ENCODE results near the gene POU3F3.

POU3F3 gene

GRCh38 chr2:104853534-104854497 is at the start of gene POU3F3:
Gene POU3F3, plus strand, starts transcription at chr2:104854115. Its CDS starts 1,396 bp downstream, at chr2:104855511.
- Histone ChIP-seq H3K9me3 (ENCODE audit: low read length) (no peaks in the 10 kb centered on the region), H2AFZ (ENCODE audit: low read depth, low read length) (no peak within 1 kb of the TSS), H3K27me3 (ENCODE audit: insufficient read depth, low read length) (no peaks in the 10 kb centered on the region), H3K4me3 (ENCODE audit: low read length) (peak within 1 kb of the TSS; percentile 97), H3K36me3 (ENCODE audit: insufficient read depth, low read length) (peaks cover 25% of the 10 kb centered on the region), H3K4me1 (ENCODE audit: insufficient read depth, low read length) (no peaks in the 10 kb centered on the region)

- no peak overlapping the region for H2AFZ ChIP-seq (ENCODE audit: low read depth, low read length)
- no peak overlapping the region for H3K4me3 ChIP-seq (ENCODE audit: low read length)
- H3K9me3 ChIP-seq (ENCODE audit: low read length): peaks cover 3% of the 10 kb centered on the region
- no peaks in the 10 kb centered on the region for H3K27me3 ChIP-seq (ENCODE audit: insufficient read depth, low read length)
- H3K36me3 ChIP-seq (ENCODE audit: insufficient read depth, low read length): peaks cover 82% of the 10 kb centered on the region
- H3K4me1 ChIP-seq (ENCODE audit: insufficient read depth, low read length): no peaks in the 10 kb centered on the region
These were observed 49.6 kb upstream of the POU3F3 start for GRCh38 chr2:104804148-104804890.

- Histone ChIP-seq H3K9me3 (ENCODE audit: low read length) (peaks cover 22% of the 10 kb centered on the region), H2AFZ (ENCODE audit: low read depth, low read length) (no peak overlapping the region), H3K27me3 (ENCODE audit: insufficient read depth, low read length) (no peaks in the 10 kb centered on the region), H3K36me3 (ENCODE audit: insufficient read depth, low read length) (peaks cover 80% of the 10 kb centered on the region), H3K4me1 (ENCODE audit: insufficient read depth, low read length) (no peaks in the 10 kb centered on the region), H3K4me3 (ENCODE audit: low read length) (no peak overlapping the region)
These were observed 41.6 kb upstream of the POU3F3 start for GRCh38 chr2:104812286-104812685.

GRCh38 chr2:104816143-104816542 is 37.8 kb upstream of the POU3F3 start:
- Histone ChIP-seq H3K36me3 (ENCODE audit: insufficient read depth, low read length) (peaks cover 63% of the 10 kb centered on the region), H3K27me3 (ENCODE audit: insufficient read depth, low read length) (no peaks in the 10 kb centered on the region), H3K9me3 (ENCODE audit: low read length) (peaks cover 6% of the 10 kb centered on the region), H3K4me1 (ENCODE audit: insufficient read depth, low read length) (peaks cover 3% of the 10 kb centered on the region), H3K4me3 (ENCODE audit: low read length) (no peak overlapping the region), H2AFZ (ENCODE audit: low read depth, low read length) (no peak overlapping the region)

- Histone ChIP-seq H3K36me3 (ENCODE audit: insufficient read depth, low read length) (peaks cover 57% of the 10 kb centered on the region), H3K4me1 (ENCODE audit: insufficient read depth, low read length) (peaks cover 3% of the 10 kb centered on the region), H3K4me3 (ENCODE audit: low read length) (no peak overlapping the region), H3K27me3 (ENCODE audit: insufficient read depth, low read length) (no peaks in the 10 kb centered on the region), H3K9me3 (ENCODE audit: low read length) (no peaks in the 10 kb centered on the region), H2AFZ (ENCODE audit: low read depth, low read length) (no peak overlapping the region)
These were observed 35.7 kb upstream of the POU3F3 start for GRCh38 chr2:104818264-104818663.

- no peak overlapping the region for H3K4me3 ChIP-seq (ENCODE audit: low read length)
These were observed 33.8 kb upstream of the POU3F3 start for GRCh38 chr2:104820126-104820525.

GRCh38 chr2:104825124-104825865 is 28.6 kb upstream of the POU3F3 start:
- H2AFZ ChIP-seq (ENCODE audit: low read depth, low read length): no peak overlapping the region
- peaks cover 85% of the 10 kb centered on the region for H3K36me3 ChIP-seq (ENCODE audit: insufficient read depth, low read length)
- H3K4me3 ChIP-seq (ENCODE audit: low read length): no peak overlapping the region
- no peaks in the 10 kb centered on the region for H3K27me3 ChIP-seq (ENCODE audit: insufficient read depth, low read length)
- H3K4me1 ChIP-seq (ENCODE audit: insufficient read depth, low read length): no peaks in the 10 kb centered on the region
- H3K9me3 ChIP-seq (ENCODE audit: low read length): peaks cover 9% of the 10 kb centered on the region

More at GRCh38 chr2:104820126-104820525, 33.8 kb upstream of the POU3F3 start:
- Histone ChIP-seq H3K36me3 (ENCODE audit: insufficient read depth, low read length) (peaks cover 72% of the 10 kb centered on the region), H3K4me1 (ENCODE audit: insufficient read depth, low read length) (peaks cover 3% of the 10 kb centered on the region), H3K9me3 (ENCODE audit: low read length) (peaks cover 7% of the 10 kb centered on the region), H2AFZ (ENCODE audit: low read depth, low read length) (no peak overlapping the region), H3K27me3 (ENCODE audit: insufficient read depth, low read length) (no peaks in the 10 kb centered on the region)

GRCh38 chr2:104826016-104826415 is 27.9 kb upstream of the POU3F3 start:
- Histone ChIP-seq H3K27me3 (ENCODE audit: insufficient read depth, low read length) (no peaks in the 10 kb centered on the region), H3K4me1 (ENCODE audit: insufficient read depth, low read length) (no peaks in the 10 kb centered on the region), H3K4me3 (ENCODE audit: low read length) (no peak overlapping the region), H2AFZ (ENCODE audit: low read depth, low read length) (no peak overlapping the region), H3K9me3 (ENCODE audit: low read length) (peaks cover 9% of the 10 kb centered on the region), H3K36me3 (ENCODE audit: insufficient read depth, low read length) (peaks cover 82% of the 10 kb centered on the region)

- no peaks in the 10 kb centered on the region for H3K27me3 ChIP-seq (ENCODE audit: insufficient read depth, low read length)
- peaks cover 23% of the 10 kb centered on the region for H3K4me1 ChIP-seq (ENCODE audit: insufficient read depth, low read length)
- peaks cover 63% of the 10 kb centered on the region for H3K36me3 ChIP-seq (ENCODE audit: insufficient read depth, low read length)
- no peak overlapping the region for H3K4me3 ChIP-seq (ENCODE audit: low read length)
- no peak overlapping the region for H2AFZ ChIP-seq (ENCODE audit: low read depth, low read length)
- no peaks in the 10 kb centered on the region for H3K9me3 ChIP-seq (ENCODE audit: low read length)
These were observed 22.2 kb upstream of the POU3F3 start for GRCh38 chr2:104831742-104832141.

GRCh38 chr2:104834431-104835153 is 19.3 kb upstream of the POU3F3 start:
- no peaks in the 10 kb centered on the region for H3K9me3 ChIP-seq (ENCODE audit: low read length)
- peaks cover 37% of the 10 kb centered on the region for H3K36me3 ChIP-seq (ENCODE audit: insufficient read depth, low read length)
- peaks cover 29% of the 10 kb centered on the region for H3K4me1 ChIP-seq (ENCODE audit: insufficient read depth, low read length)
- H2AFZ ChIP-seq (ENCODE audit: low read depth, low read length): no peak overlapping the region
- no peak overlapping the region for H3K4me3 ChIP-seq (ENCODE audit: low read length)
- H3K27me3 ChIP-seq (ENCODE audit: insufficient read depth, low read length): no peaks in the 10 kb centered on the region

GRCh38 chr2:104836265-104836664 is 17.6 kb upstream of the POU3F3 start:
- Histone ChIP-seq H3K4me1 (ENCODE audit: insufficient read depth, low read length) (peaks cover 45% of the 10 kb centered on the region), H3K36me3 (ENCODE audit: insufficient read depth, low read length) (peaks cover 27% of the 10 kb centered on the region)

GRCh38 chr2:104836841-104837240 is 17.1 kb upstream of the POU3F3 start:
- Histone ChIP-seq H3K36me3 (ENCODE audit: insufficient read depth, low read length) (peaks cover 21% of the 10 kb centered on the region), H3K4me3 (ENCODE audit: low read length) (no peak overlapping the region), H3K4me1 (ENCODE audit: insufficient read depth, low read length) (peaks cover 51% of the 10 kb centered on the region), H2AFZ (ENCODE audit: low read depth, low read length) (no peak overlapping the region), H3K9me3 (ENCODE audit: low read length) (no peaks in the 10 kb centered on the region), H3K27me3 (ENCODE audit: insufficient read depth, low read length) (no peaks in the 10 kb centered on the region)

More at GRCh38 chr2:104836265-104836664, 17.6 kb upstream of the POU3F3 start:
- H3K4me3 ChIP-seq (ENCODE audit: low read length): no peak overlapping the region
- no peak overlapping the region for H2AFZ ChIP-seq (ENCODE audit: low read depth, low read length)
- H3K27me3 ChIP-seq (ENCODE audit: insufficient read depth, low read length): no peaks in the 10 kb centered on the region
- H3K9me3 ChIP-seq (ENCODE audit: low read length): no peaks in the 10 kb centered on the region
